ENCODE data around the gene LINGO3.
A peak's percentile ranks its signal among the peaks of the same experiment; 100 is the strongest.

Gene LINGO3

GRCh38 chr19:2308114-2308556 lies at the start of gene LINGO3:
TSS of gene LINGO3 (minus strand) at chr19:2308154. CDS start at chr19:2291776, 16,378 bp downstream.
- H3K27ac ChIP-seq = no peak within 1 kb of the TSS
- intact Hi-C loops (cut with DNase I; ENCODE audit: low total_unique reads) = no loop called here
- H3K27me3 ChIP-seq = peaks cover 0 to 84% of the 10 kb centered on the region in 2 donors
- H3K9me3 ChIP-seq = no peaks in the 10 kb centered on the region
- no peaks in the 10 kb centered on the region for H3K36me3 ChIP-seq
- peak within 1 kb of the TSS in 1 of 2 donors; percentile 11 for H3K4me3 ChIP-seq
- peaks cover 0 to 12% (median 8%) of the 10 kb centered on the region in 4 donors for H3K4me1 ChIP-seq
- TF ChIP-seq CTCF (IDR thresholded peaks at IDR 0.05) = no peak
- DNase-seq = no peak

GRCh38 chr19:2356036-2356646 lies 48.2 kb upstream of the LINGO3 start:
- Histone ChIP-seq H3K4me1 (no peaks in the 10 kb centered on the region), H3K9me3 (no peaks in the 10 kb centered on the region), H3K36me3 (peaks cover 5 to 37% (median 28%) of the 10 kb centered on the region in 3 donors), H3K27ac (no peak overlapping the region), H3K4me3 (no peak overlapping the region), H3K27me3 (peaks cover 0 to 21% of the 10 kb centered on the region in 2 donors)
- no peak for TF ChIP-seq CTCF (IDR thresholded peaks at IDR 0.05)
- no peak for DNase-seq
- intact Hi-C loops (cut with DNase I; ENCODE audit: low total_unique reads) = no loop called here

- TF ChIP-seq CTCF (IDR thresholded peaks at IDR 0.05) = no peak
- no peaks in the 10 kb centered on the region for H3K4me1 ChIP-seq
- DNase-seq = no peak
Observed at GRCh38 chr19:2355168-2356035, 47.4 kb upstream of the LINGO3 start.

GRCh38 chr19:2354670-2355069 lies 46.7 kb upstream of the LINGO3 start:
- Histone ChIP-seq H3K27me3 (peaks cover 0 to 6% of the 10 kb centered on the region in 2 donors), H3K4me1 (no peaks in the 10 kb centered on the region), H3K9me3 (no peaks in the 10 kb centered on the region), H3K36me3 (peaks cover 10 to 52% (median 38%) of the 10 kb centered on the region in 3 donors), H3K4me3 (no peak overlapping the region), H3K27ac (no peak overlapping the region)
- intact Hi-C loops (cut with DNase I; ENCODE audit: low total_unique reads) = no loop called here
- no peak for DNase-seq
- TF ChIP-seq CTCF (IDR thresholded peaks at IDR 0.05) = no peak

More at GRCh38 chr19:2355168-2356035, 47.4 kb upstream of the LINGO3 start:
- H3K27ac ChIP-seq = no peak overlapping the region
- peaks cover 8 to 45% (median 36%) of the 10 kb centered on the region in 3 donors for H3K36me3 ChIP-seq
- no peak overlapping the region for H3K4me3 ChIP-seq
- intact Hi-C loops (cut with DNase I; ENCODE audit: low total_unique reads) = no loop called here
- peaks cover 0 to 13% of the 10 kb centered on the region in 2 donors for H3K27me3 ChIP-seq
- no peaks in the 10 kb centered on the region for H3K9me3 ChIP-seq

GRCh38 chr19:2353887-2354592 lies 46.1 kb upstream of the LINGO3 start:
- Histone ChIP-seq H3K27me3 (no peaks in the 10 kb centered on the region), H3K36me3 (peaks cover 10 to 54% (median 39%) of the 10 kb centered on the region in 3 donors), H3K27ac (no peak overlapping the region), H3K9me3 (no peaks in the 10 kb centered on the region), H3K4me3 (no peak overlapping the region), H3K4me1 (no peaks in the 10 kb centered on the region)
- intact Hi-C loops (cut with DNase I; ENCODE audit: low total_unique reads) = no loop called here
- TF ChIP-seq CTCF (IDR thresholded peaks at IDR 0.05) = no peak
- no peak for DNase-seq
